HG03060 (cell line): ENCODE measurements around the gene COL17A1.
A peak's percentile ranks its signal among the peaks of the same experiment; 100 is the strongest.

ENCODE experiments used
- ATAC-seq: cut with Tn5 transposase; IDR thresholded peaks from one replicate; pipeline ENCODE4 v1.9.1; 2021; ENCODE audit warnings: low read depth, moderate number of reproducible peaks; ENCODE audit not compliant: unreplicated experiment

The COL17A1 gene

GRCh38 chr10:104085801-104086400 is at the start of gene COL17A1:
Gene COL17A1 (minus strand): TSS chr10:104085880. CDS start chr10:104080673, 5,207 bp downstream.
- ATAC-seq, result no peak

- ATAC-seq, result no peak
These were observed 44.4 kb upstream of the COL17A1 start for GRCh38 chr10:104130041-104130440.

- no peak for ATAC-seq
These were observed 42.5 kb upstream of the COL17A1 start for GRCh38 chr10:104128214-104128613.

GRCh38 chr10:104127411-104127810 is 41.7 kb upstream of the COL17A1 start:
- no peak for ATAC-seq

- ATAC-seq, result no peak
These were observed 37.7 kb upstream of the COL17A1 start for GRCh38 chr10:104123397-104123796.

- no peak for ATAC-seq
These were observed 36.8 kb upstream of the COL17A1 start for GRCh38 chr10:104122225-104123107.

GRCh38 chr10:104121485-104122224 is 36.0 kb upstream of the COL17A1 start, which contains the start of gene SFR1:
Gene SFR1 (plus strand): TSS chr10:104122171. CDS start chr10:104122184, 13 bp downstream.
- ATAC-seq, result peak; percentile 69

GRCh38 chr10:104120903-104121484 is 35.3 kb upstream of the COL17A1 start:
- ATAC-seq, result peak; percentile 37

GRCh38 chr10:104120512-104120902 is 34.8 kb upstream of the COL17A1 start:
- ATAC-seq, result no peak

- no peak for ATAC-seq
These were observed 34.3 kb upstream of the COL17A1 start for GRCh38 chr10:104119996-104120395.

- no peak for ATAC-seq
These were observed 32.2 kb upstream of the COL17A1 start for GRCh38 chr10:104117839-104118323.

- ATAC-seq, result no peak
These were observed 27.8 kb upstream of the COL17A1 start for GRCh38 chr10:104113376-104113956.

GRCh38 chr10:104109908-104110662 is 24.4 kb upstream of the COL17A1 start:
- peak; percentile 94 for ATAC-seq

GRCh38 chr10:104104926-104105325 is 19.2 kb upstream of the COL17A1 start:
- no peak for ATAC-seq

- ATAC-seq, result no peak
These were observed 18.7 kb upstream of the COL17A1 start for GRCh38 chr10:104104418-104104817.

GRCh38 chr10:104103956-104104355 is 18.3 kb upstream of the COL17A1 start:
- no peak for ATAC-seq

- ATAC-seq, result no peak
These were observed 16.2 kb upstream of the COL17A1 start for GRCh38 chr10:104101902-104102301.

GRCh38 chr10:104100795-104101194 is 15.1 kb upstream of the COL17A1 start:
- ATAC-seq, result no peak

- no peak for ATAC-seq
These were observed 14.3 kb upstream of the COL17A1 start for GRCh38 chr10:104099941-104100340.
